HepG2 (cell line): Measurements from ENCODE around the gene CDK3. TPM values are rescaled to one million over a fixed set of nuclear protein-coding genes. Genes with fewer than 3 reads are reported as not detected.

ENCODE experiments used
- AHDC1 ChIP-seq: sonication (generic); formaldehyde crosslinking; IDR thresholded peaks from 2 replicates; pipeline ENCODE4 v1.5.1; 2020; ENCODE audit warnings: mild to moderate bottlenecking, missing genetic modification reagents, borderline replicate concordance
- CCDC6 ChIP-seq: sonication (generic); formaldehyde crosslinking; IDR thresholded peaks from 2 replicates; pipeline ENCODE4 v1.8.1; 2022; ENCODE audit warnings: mild to moderate bottlenecking, missing genetic modification reagents, moderate library complexity
- CERS6 ChIP-seq: sonication (generic); formaldehyde crosslinking; IDR thresholded peaks from 2 replicates; pipeline ENCODE4 v1.5.0; 2020; ENCODE audit warnings: missing genetic modification reagents
- ESRRA ChIP-seq: sonication (generic); formaldehyde crosslinking; IDR thresholded peaks from 2 replicates; pipeline ENCODE4 v1.5.1; 2020; ENCODE audit warnings: mild to moderate bottlenecking, low read depth, missing genetic modification reagents
- GZF1 ChIP-seq: sonication (generic); formaldehyde crosslinking; IDR thresholded peaks from 2 replicates; pipeline ENCODE4 v1.5.1; 2020; ENCODE audit warnings: mild to moderate bottlenecking, missing genetic modification reagents
- HOXA9 ChIP-seq: sonication (generic); formaldehyde crosslinking; IDR thresholded peaks from 2 replicates; pipeline ENCODE4 v1.8.1; 2022; ENCODE audit warnings: missing genetic modification reagents, mild to moderate bottlenecking, moderate library complexity, borderline replicate concordance
- IKZF4 ChIP-seq: sonication (generic); formaldehyde crosslinking; IDR thresholded peaks from 2 replicates; pipeline ENCODE4 v1.5.1; 2020; ENCODE audit warnings: borderline replicate concordance, mild to moderate bottlenecking, low read depth, missing genetic modification reagents; ENCODE audit errors: not compliant biosample characterization
- MTA1 ChIP-seq: sonication (generic); formaldehyde crosslinking; IDR thresholded peaks from 2 replicates; pipeline ENCODE4 v1.4.0; 2020; ENCODE audit warnings: missing genetic modification reagents, mild to moderate bottlenecking, borderline replicate concordance
- MYPOP ChIP-seq: sonication (generic); formaldehyde crosslinking; IDR thresholded peaks from 2 replicates; pipeline ENCODE4 v1.8.1; 2023; ENCODE audit warnings: mild to moderate bottlenecking, moderate library complexity, missing genetic modification reagents
- REPIN1 ChIP-seq: sonication (generic); formaldehyde crosslinking; IDR thresholded peaks from 2 replicates; pipeline ENCODE4 v1.8.0; 2022; ENCODE audit warnings: missing genetic modification reagents, low read depth, mild to moderate bottlenecking, borderline replicate concordance
- SATB2 ChIP-seq: sonication (generic); formaldehyde crosslinking; IDR thresholded peaks from 2 replicates; pipeline ENCODE4 v1.5.0; 2020; ENCODE audit warnings: missing genetic modification reagents
- ZNF383 ChIP-seq: sonication (generic); formaldehyde crosslinking; IDR thresholded peaks from 2 replicates; pipeline ENCODE4 v1.4.0; 2020; ENCODE audit warnings: missing genetic modification reagents, mild to moderate bottlenecking, borderline replicate concordance
- ZNF550 ChIP-seq: sonication (generic); formaldehyde crosslinking; IDR thresholded peaks from 2 replicates; pipeline ENCODE4 v1.4.0; 2020; ENCODE audit warnings: mild to moderate bottlenecking, missing genetic modification reagents, borderline replicate concordance
- ZNF558 ChIP-seq: sonication (generic); formaldehyde crosslinking; IDR thresholded peaks from 2 replicates; pipeline ENCODE4 v1.9.0; 2022; ENCODE audit warnings: mild to moderate bottlenecking, missing genetic modification reagents, borderline replicate concordance
- ZNF567 ChIP-seq: sonication (generic); formaldehyde crosslinking; IDR thresholded peaks from 2 replicates; pipeline ENCODE4 v1.8.1; 2023; ENCODE audit warnings: mild to moderate bottlenecking, missing genetic modification reagents, borderline replicate concordance
- ZNF678 ChIP-seq: sonication (generic); formaldehyde crosslinking; IDR thresholded peaks from 2 replicates; pipeline ENCODE4 v1.4.0; 2020; ENCODE audit warnings: mild to moderate bottlenecking, missing genetic modification reagents
- ZSCAN12 ChIP-seq: sonication (generic); formaldehyde crosslinking; IDR thresholded peaks from 2 replicates; pipeline ENCODE4 v1.9.0; 2021; ENCODE audit warnings: mild to moderate bottlenecking, missing genetic modification reagents
- polyA plus RNA-seq, 8 experiments: library from polyadenylated mRNA; depleted of rRNA in 3 of 8; stranded (reverse) in 7 of 8; unstranded in 1 of 8; fragments of >200 nt; fragmentation: Illumina TruSeq in 4 of 8; extraction: Trizol in 4 of 8; gene quantifications; 2 replicates each; pipeline versions ENCODE4 v1.2.1 to v1.2.3, GENCODE V29; 2011 to 2016; ENCODE audit warnings: low read depth in 4 of 8, missing spikeins in 1 of 8, mixed read lengths in 1 of 8; ENCODE audit not compliant: insufficient read depth in 1 of 8
- total RNA-seq, 5 experiments: library from RNA; depleted of rRNA; stranded (reverse); fragments of >200 nt; fragmentation: Illumina TruSeq; extraction: Trizol; gene quantifications; 2 replicates each; pipeline ENCODE4 v1.2.3, GENCODE V29; 2016; ENCODE audit warnings: low read depth in 1 of 5

The CDK3 gene
- total and polyA plus RNA-seq, 2 of the 13 experiments (the other 11 are each of a cell fraction or from before 2014, with no cell fraction given), result 5.8 to 11.4 TPM

- TF ChIP-seq AHDC1 (CRISPR knock-in tag) (no peak), MYPOP (CRISPR knock-in tag) (no peak), CERS6 (CRISPR knock-in tag) (no peak), ZNF678 (CRISPR knock-in tag) (no peak), REPIN1 (0 out of 2 replicates have a peak, but pooled peaks have one; percentile 32), CCDC6 (CRISPR knock-in tag) (no peak; the same call in 1 of the 2 replicates), ZNF567 (CRISPR knock-in tag) (peak; percentile 27; the same call in 1 of the 2 replicates), ZNF558 (CRISPR knock-in tag) (peak; percentile 75), ZSCAN12 (CRISPR knock-in tag) (no peak), GZF1 (CRISPR knock-in tag) (0 out of 2 replicates have a peak, but pooled peaks have one; percentile 16), MTA1 (CRISPR knock-in tag) (peak; percentile 12; the same call in 1 of the 2 replicates), IKZF4 (CRISPR knock-in tag) (no peak), SATB2 (CRISPR knock-in tag) (no peak), ESRRA (CRISPR knock-in tag) (no peak), HOXA9 (CRISPR knock-in tag) (no peak), ZNF550 (CRISPR knock-in tag) (0 out of 2 replicates have a peak, but pooled peaks have one; percentile 79), ZNF383 (CRISPR knock-in tag) (no peak)
Observed at GRCh38 chr17:76027159-76027839, 26.6 kb downstream of the CDK3 start, which contains the start of gene EVPL (continued).
